K562 (cell line): Measurements from ENCODE around the gene TMEM61. TPM values are rescaled to one million over a fixed set of nuclear protein-coding genes. Genes with fewer than 3 reads are reported as not detected.

Experiments used
- ATAC-seq: fragments of 200-7000 bp; cut with Tn5 transposase; 3 replicates; pipeline ENCODE4 v1.9.1; 2020; ENCODE audit warnings: moderate library complexity
- BruUV-seq: library from RNA; stranded (reverse); fragments of 400-500 nt; replicated peaks from 2 replicates; lab custom pipeline; 2021; lab: Mats Ljungman, UMichigan
- CTCF ChIA-PET: fragments of 300-600 bp; formaldehyde crosslinking; extraction: SDS; loops from one replicate; lab custom pipeline; 2021; ENCODE audit warnings: low intra/inter-chr PET ratio; lab: Yijun Ruan, JAX
- POLR2A ChIA-PET: fragments of 300-600, 350-650 bp; sonication (Branson Sonifier 250); formaldehyde crosslinking; extraction: SDS; loops from one replicate; lab custom pipeline; 2021; ENCODE audit warnings: antibody characterized with exemption, inconsistent platforms; lab: Yijun Ruan, JAX
- DNase-seq, 4 experiments: peaks; one replicate each; pipeline versions ENCODE4 v3.0.0 to v3.0.0-alpha.2; 2011 to 2018; ENCODE audit warnings: low spot score in 3 of 4, mixed read lengths in 3 of 4; ENCODE audit errors: extremely low read depth in 1 of 4
- FAIRE-seq: peaks from 2 replicates; lab custom pipeline; 2011; peaks lifted over from hg19 to GRCh38; lab: Jason Lieb, UNC
- H2AFZ ChIP-seq: 2 replicates; pipeline ENCODE4 v1.6.0; 2011; ENCODE audit warnings: low read depth, low read length, control low read depth, inconsistent platforms
- H3K27ac ChIP-seq: fragments of 200-600 bp; 3 replicates; pipeline ENCODE4 v1.8.0; 2011; ENCODE audit warnings: low read depth, mild to moderate bottlenecking, control low read depth, inconsistent platforms, low read length, moderate library complexity, mixed read lengths; ENCODE audit errors: extremely low read depth
- H3K27me3 ChIP-seq, 2 experiments: fragments of 300-600 bp in 1 of 2; 2 replicates in 1 of 2; 3 replicates in 1 of 2; pipeline versions ENCODE4 v1.6.0 to v1.8.0; 2011; ENCODE audit warnings: inconsistent platforms in 2 of 2, low read length in 2 of 2, mild to moderate bottlenecking in 1 of 2, mixed read lengths in 1 of 2, moderate library complexity in 1 of 2; ENCODE audit not compliant: control insufficient read depth in 2 of 2, insufficient read depth in 2 of 2
- H3K36me3 ChIP-seq: fragments of 300-600 bp; 3 replicates; pipeline ENCODE4 v1.8.0; 2011; ENCODE audit warnings: mild to moderate bottlenecking, low read length, inconsistent platforms; ENCODE audit not compliant: control insufficient read depth, insufficient read depth
- H3K4me1 ChIP-seq, 2 experiments: fragments of 200-600 bp in 1 of 2; replicated peaks in 1 of 2; 2 replicates in 1 of 2; 3 replicates in 1 of 2; pipeline versions ENCODE4 v1.5.1 to v1.8.0; 2011; ENCODE audit warnings: inconsistent platforms in 2 of 2, low read length in 2 of 2, mild to moderate bottlenecking in 1 of 2, mixed read lengths in 1 of 2, moderate library complexity in 1 of 2; ENCODE audit not compliant: control insufficient read depth in 2 of 2, insufficient read depth in 2 of 2
- H3K4me2 ChIP-seq: 2 replicates; pipeline ENCODE4 v1.6.1; 2011; ENCODE audit warnings: low read length, control low read depth, inconsistent platforms, mixed read lengths; ENCODE audit not compliant: insufficient read depth
- H3K4me3 ChIP-seq: fragments of 200-600 bp; sonication (generic), shearing (Covaris generic); 2 replicates; pipeline ENCODE4 v1.5.1; 2016; ENCODE audit warnings: control low read depth, inconsistent platforms
- H3K79me2 ChIP-seq: fragments of 200-600 bp; 3 replicates; pipeline ENCODE4 v1.8.0; 2011; ENCODE audit warnings: low read length, inconsistent platforms; ENCODE audit not compliant: control insufficient read depth, insufficient read depth
- H3K9ac ChIP-seq, 2 experiments: 2 replicates each; pipeline versions ENCODE4 v1.6.0 to v1.6.1; 2011; ENCODE audit warnings: low read depth in 2 of 2, low read length in 2 of 2, control low read depth in 1 of 2, inconsistent platforms in 1 of 2, mild to moderate bottlenecking in 1 of 2, mixed read lengths in 1 of 2; ENCODE audit not compliant: insufficient read depth in 1 of 2
- H3K9me1 ChIP-seq: one replicate; pipeline ENCODE4 v1.6.0; 2011; ENCODE audit warnings: inconsistent platforms, mild to moderate bottlenecking, low read length, moderate library complexity; ENCODE audit not compliant: control insufficient read depth, insufficient read depth
- H3K9me3 ChIP-seq: replicated peaks from 2 replicates; pipeline ENCODE4 v1.5.1; 2011; ENCODE audit warnings: low read depth, low read length, inconsistent platforms; ENCODE audit not compliant: control insufficient read depth, insufficient read depth
- H4K20me1 ChIP-seq: replicated peaks from 2 replicates; pipeline ENCODE4 v1.6.1; 2011; ENCODE audit warnings: low read length, inconsistent platforms, mixed read lengths; ENCODE audit not compliant: control insufficient read depth, insufficient read depth
- CTBP1 ChIP-seq: fragments of 450-650 bp; IDR thresholded peaks from 2 replicates; pipeline ENCODE4 v1.6.1; 2016; ENCODE audit warnings: borderline replicate concordance
- HCFC1 ChIP-seq: IDR thresholded peaks from 2 replicates; pipeline ENCODE4 v1.6.1; 2012; ENCODE audit warnings: low read depth, low read length, improper control_type of control experiment
- MEF2D ChIP-seq: conservative IDR thresholded peaks from 2 replicates; pipeline ENCODE4 v1.6.1; 2016; ENCODE audit warnings: low read depth, missing genetic modification characterization, missing compliant biosample characterization
- NBN ChIP-seq: fragments of 450-650 bp; IDR thresholded peaks from 2 replicates; pipeline ENCODE4 v1.6.1; 2016; ENCODE audit warnings: low read depth, mild to moderate bottlenecking
- NFIX ChIP-seq: fragments of 250-450 bp; sonication (Bioruptor Pico); IDR thresholded peaks from 2 replicates; pipeline ENCODE4 v1.4.0; 2020; ENCODE audit warnings: low read depth, mild to moderate bottlenecking, moderate library complexity
- NR2C2 ChIP-seq, 2 experiments: fragments of 200-800 bp in 1 of 2; sonication (Bioruptor generic) in 1 of 2; sonication (generic) in 1 of 2; formaldehyde crosslinking in 1 of 2; IDR thresholded peaks; 2 replicates each; pipeline versions ENCODE4 v1.6.1 to v1.8.0; 2016 to 2022; ENCODE audit warnings: mild to moderate bottlenecking in 1 of 2, missing compliant biosample characterization in 1 of 2, missing genetic modification characterization in 1 of 2, missing genetic modification reagents in 1 of 2
- RAD21 ChIP-seq, 2 experiments: fragments of 250-450 bp in 1 of 2; fragments of 450-650 bp in 1 of 2; sonication (Bioruptor Pico) in 1 of 2; formaldehyde crosslinking in 1 of 2; IDR thresholded peaks in 1 of 2; conservative IDR thresholded peaks in 1 of 2; 2 replicates each; pipeline versions ENCODE4 v1.4.0 to v1.8.0; 2020 to 2022; ENCODE audit warnings: mild to moderate bottlenecking in 2 of 2, moderate library complexity in 1 of 2
- TEAD4 ChIP-seq, 2 experiments: sonication (generic) in 1 of 2; formaldehyde crosslinking in 1 of 2; IDR thresholded peaks; 2 replicates each; pipeline versions ENCODE4 v1.6.1 to v1.8.0; 2012 to 2022; ENCODE audit warnings: borderline replicate concordance in 1 of 2, inconsistent platforms in 1 of 2, low read length in 1 of 2, mild to moderate bottlenecking in 1 of 2, missing genetic modification reagents in 1 of 2
- WGBS: fragments of 100-300 bp; shearing (Covaris generic); methylation state at CpG from one replicate; pipeline ENCODE4 v1.1.6; 2016; ENCODE audit warnings: low coverage, mixed read lengths; ENCODE audit not compliant: insufficient coverage; ENCODE audit errors: missing lambda C conversion rate; 5-methylcytosine and 5-hydroxymethylcytosine counted together
- in situ Hi-C: fragments of 300-500 bp; cut with MboI; formaldehyde crosslinking; loops from 4 replicates; pipeline ENCODE4 v1.15.0; 2018; ENCODE audit warnings: inconsistent platforms, mixed read lengths
- intact Hi-C: fragments of 100-400 bp; cut with micrococcal nuclease; formaldehyde crosslinking; loops from 2 replicates; pipeline ENCODE4 v1.14.2; 2022
- polyA plus RNA-seq, 8 experiments: library from polyadenylated mRNA; depleted of rRNA in 4 of 8; stranded (reverse) in 5 of 8; unstranded in 3 of 8; fragments of >200 nt; fragmentation: Nextera tagmentation in 2 of 8; fragmentation: Illumina TruSeq in 1 of 8; extraction: Ambion mirVana in 2 of 8; extraction: Trizol in 1 of 8; gene quantifications; 2 replicates each; pipeline versions ENCODE4 v1.2.1 to v1.2.3, GENCODE V29; 2011 to 2014; ENCODE audit warnings: inconsistent platforms in 1 of 8, missing spikeins in 1 of 8
- total RNA-seq, 7 experiments: library from RNA; depleted of rRNA in 6 of 7; stranded (reverse); fragments of >200 nt in 6 of 7; fragmentation: Illumina TruSeq in 2 of 7; extraction: Trizol in 2 of 7; gene quantifications; 2 replicates each; pipeline versions ENCODE4 v1.2.1 to v1.2.3, GENCODE V29; 2011 to 2021; ENCODE audit warnings: low replicate concordance in 1 of 7
- TF ChIP-seq, protein P1 (sequence below), 2 experiments: IDR thresholded peaks in 1 of 2; conservative IDR thresholded peaks in 1 of 2; 2 replicates each; pipeline ENCODE4 v1.6.1; 2016; ENCODE audit warnings: low read depth in 2 of 2, mild to moderate bottlenecking in 1 of 2, missing compliant biosample characterization in 1 of 2, missing genetic modification characterization in 1 of 2, moderate library complexity in 1 of 2
- TF ChIP-seq, protein P2 (sequence below): fragments of 450-650 bp; IDR thresholded peaks from 2 replicates; pipeline ENCODE4 v1.6.1; 2016; ENCODE audit warnings: low read depth

TMEM61 gene
- total and polyA plus RNA-seq, 9 of the 15 experiments (the other 6 are each of a cell fraction or from before 2014, with no cell fraction given), result not detected

DNA sequence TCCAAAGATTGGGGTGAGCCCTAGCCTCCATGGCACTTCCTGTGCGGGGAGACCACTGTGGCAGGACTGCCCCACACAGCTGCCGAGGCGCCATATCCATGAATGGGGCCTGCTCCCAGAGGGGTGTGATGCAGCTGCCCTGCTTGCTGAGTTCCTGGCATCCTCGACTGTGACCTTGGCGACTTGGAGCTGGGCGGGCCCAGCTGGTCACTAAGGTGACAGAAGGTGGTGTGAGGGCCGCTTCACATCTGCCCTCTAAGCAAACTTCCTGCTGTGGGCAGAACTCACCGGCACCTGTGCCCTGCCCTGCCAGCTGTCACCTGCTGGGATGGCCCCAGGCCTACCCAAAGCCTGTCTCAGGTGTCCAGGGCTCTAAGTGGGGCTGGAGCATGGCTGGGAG, 9.0 kb downstream of the TMEM61 start:
- DNase-seq (no peak), FAIRE-seq (no peak), ATAC-seq (no peak)
- in situ Hi-C loops, result no loop called here
- Histone ChIP-seq H3K4me2 (no peak overlapping the region), H3K27me3 (peaks cover 20 to 76% of the 10 kb centered on the region in 2 experiments; a peak in 4 of 5 replicates), H3K9ac (no peak overlapping the region), H2AFZ (no peak overlapping the region), H3K79me2 (no peaks in the 10 kb centered on the region), H3K4me3 (no peak overlapping the region), H4K20me1 (peaks cover 5% of the 10 kb centered on the region; the same call in 1 of the 2 replicates), H3K9me1 (no peaks in the 10 kb centered on the region), H3K9me3 (no peaks in the 10 kb centered on the region; the same call in 1 of the 2 replicates), H3K36me3 (no peaks in the 10 kb centered on the region), H3K4me1 (peaks cover 0 to 12% of the 10 kb centered on the region in 2 experiments; a peak in 2 of 5 replicates), H3K27ac (no peak overlapping the region)
- intact Hi-C loops, result no loop called here
- POLR2A ChIA-PET, result interaction anchor here (0.7 to 1.0 kb wide), 2 partner anchors 21 to 40 kb away, joined by 3 read pairs; no protein-coding TSS in a partner anchor
- CTCF ChIA-PET, result no interaction called here
- no TSS peak for BruUV-seq
- 8% methylated on average over 8 of the region's 8 CpGs for WGBS
- no peak for TF ChIP-seq CTBP1
- TF ChIP-seq, protein P1, sequence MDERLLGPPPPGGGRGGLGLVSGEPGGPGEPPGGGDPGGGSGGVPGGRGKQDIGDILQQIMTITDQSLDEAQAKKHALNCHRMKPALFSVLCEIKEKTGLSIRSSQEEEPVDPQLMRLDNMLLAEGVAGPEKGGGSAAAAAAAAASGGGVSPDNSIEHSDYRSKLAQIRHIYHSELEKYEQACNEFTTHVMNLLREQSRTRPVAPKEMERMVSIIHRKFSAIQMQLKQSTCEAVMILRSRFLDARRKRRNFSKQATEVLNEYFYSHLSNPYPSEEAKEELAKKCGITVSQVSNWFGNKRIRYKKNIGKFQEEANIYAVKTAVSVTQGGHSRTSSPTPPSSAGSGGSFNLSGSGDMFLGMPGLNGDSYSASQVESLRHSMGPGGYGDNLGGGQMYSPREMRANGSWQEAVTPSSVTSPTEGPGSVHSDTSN (CRISPR knock-in tag; IDR thresholded peaks at IDR 0.05; ENCODE audit: low read depth), result no peak
- TF ChIP-seq, protein P1 (tag; conservative IDR thresholded peaks at IDR 0.05; ENCODE audit: low read depth), result no peak
- no peak for TF ChIP-seq NR2C2 (CRISPR knock-in tag; IDR thresholded peaks at IDR 0.05)
- no peak for TF ChIP-seq NR2C2 (tag; IDR thresholded peaks at IDR 0.05)
- TF ChIP-seq, protein P2, sequence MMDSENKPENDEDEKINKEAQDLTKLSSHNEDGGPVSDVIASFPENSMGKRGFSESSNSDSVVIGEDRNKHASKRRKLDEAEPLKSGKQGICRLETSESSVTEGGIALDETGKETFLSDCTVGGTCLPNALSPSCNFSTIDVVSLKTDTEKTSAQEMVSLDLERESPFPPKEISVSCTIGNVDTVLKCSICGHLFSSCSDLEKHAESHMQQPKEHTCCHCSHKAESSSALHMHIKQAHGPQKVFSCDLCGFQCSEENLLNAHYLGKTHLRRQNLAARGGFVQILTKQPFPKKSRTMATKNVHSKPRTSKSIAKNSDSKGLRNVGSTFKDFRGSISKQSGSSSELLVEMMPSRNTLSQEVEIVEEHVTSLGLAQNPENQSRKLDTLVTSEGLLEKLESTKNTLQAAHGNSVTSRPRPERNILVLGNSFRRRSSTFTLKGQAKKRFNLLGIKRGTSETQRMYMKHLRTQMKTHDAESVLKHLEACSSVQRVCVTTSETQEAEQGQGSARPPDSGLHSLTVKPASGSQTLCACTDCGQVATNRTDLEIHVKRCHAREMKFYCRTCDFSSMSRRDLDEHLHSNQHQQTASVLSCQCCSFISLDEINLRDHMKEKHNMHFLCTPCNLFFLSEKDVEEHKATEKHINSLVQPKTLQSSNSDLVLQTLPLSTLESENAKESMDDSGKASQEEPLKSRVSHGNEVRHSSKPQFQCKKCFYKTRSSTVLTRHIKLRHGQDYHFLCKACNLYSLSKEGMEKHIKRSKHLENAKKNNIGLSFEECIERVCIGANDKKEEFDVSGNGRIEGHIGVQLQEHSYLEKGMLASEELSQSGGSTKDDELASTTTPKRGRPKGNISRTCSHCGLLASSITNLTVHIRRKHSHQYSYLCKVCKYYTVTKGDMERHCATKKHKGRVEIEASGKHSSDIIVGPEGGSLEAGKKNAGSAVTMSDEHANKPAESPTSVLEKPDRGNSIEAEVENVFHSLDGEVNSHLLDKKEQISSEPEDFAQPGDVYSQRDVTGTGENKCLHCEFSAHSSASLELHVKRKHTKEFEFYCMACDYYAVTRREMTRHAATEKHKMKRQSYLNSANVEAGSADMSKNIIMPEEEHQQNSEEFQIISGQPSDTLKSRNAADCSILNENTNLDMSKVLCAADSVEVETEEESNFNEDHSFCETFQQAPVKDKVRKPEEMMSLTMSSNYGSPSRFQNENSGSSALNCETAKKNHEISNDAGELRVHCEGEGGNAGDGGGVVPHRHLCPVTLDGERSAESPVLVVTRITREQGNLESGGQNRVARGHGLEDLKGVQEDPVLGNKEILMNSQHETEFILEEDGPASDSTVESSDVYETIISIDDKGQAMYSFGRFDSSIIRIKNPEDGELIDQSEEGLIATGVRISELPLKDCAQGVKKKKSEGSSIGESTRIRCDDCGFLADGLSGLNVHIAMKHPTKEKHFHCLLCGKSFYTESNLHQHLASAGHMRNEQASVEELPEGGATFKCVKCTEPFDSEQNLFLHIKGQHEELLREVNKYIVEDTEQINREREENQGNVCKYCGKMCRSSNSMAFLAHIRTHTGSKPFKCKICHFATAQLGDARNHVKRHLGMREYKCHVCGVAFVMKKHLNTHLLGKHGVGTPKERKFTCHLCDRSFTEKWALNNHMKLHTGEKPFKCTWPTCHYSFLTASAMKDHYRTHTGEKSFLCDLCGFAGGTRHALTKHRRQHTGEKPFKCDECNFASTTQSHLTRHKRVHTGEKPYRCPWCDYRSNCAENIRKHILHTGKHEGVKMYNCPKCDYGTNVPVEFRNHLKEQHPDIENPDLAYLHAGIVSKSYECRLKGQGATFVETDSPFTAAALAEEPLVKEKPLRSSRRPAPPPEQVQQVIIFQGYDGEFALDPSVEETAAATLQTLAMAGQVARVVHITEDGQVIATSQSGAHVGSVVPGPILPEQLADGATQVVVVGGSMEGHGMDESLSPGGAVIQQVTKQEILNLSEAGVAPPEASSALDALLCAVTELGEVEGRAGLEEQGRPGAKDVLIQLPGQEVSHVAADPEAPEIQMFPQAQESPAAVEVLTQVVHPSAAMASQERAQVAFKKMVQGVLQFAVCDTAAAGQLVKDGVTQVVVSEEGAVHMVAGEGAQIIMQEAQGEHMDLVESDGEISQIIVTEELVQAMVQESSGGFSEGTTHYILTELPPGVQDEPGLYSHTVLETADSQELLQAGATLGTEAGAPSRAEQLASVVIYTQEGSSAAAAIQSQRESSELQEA, result no peak
- no peak for TF ChIP-seq NFIX (CRISPR knock-in tag)
- TF ChIP-seq HCFC1, result no peak
- no peak for TF ChIP-seq NBN
- TF ChIP-seq RAD21 (CRISPR knock-in tag; conservative IDR thresholded peaks at IDR 0.05 in 1 of 2, IDR thresholded peaks at IDR 0.05 in 1 of 2), result no peak
- no peak for TF ChIP-seq TEAD4 (IDR thresholded peaks at IDR 0.05; ENCODE audit: low read length)
- no peak for TF ChIP-seq TEAD4 (CRISPR knock-in tag; IDR thresholded peaks at IDR 0.05; ENCODE audit: borderline replicate concordance)
- no peak for TF ChIP-seq MEF2D (tag)
